Measurements from ENCODE around the gene CCL8. TPM values are rescaled to one million over a fixed set of nuclear protein-coding genes. Genes with fewer than 3 reads are reported as not detected.

Gene CCL8
- total and polyA plus RNA-seq, 10 of the 15 experiments (the other 5 are each of a cell fraction or from before 2014, with no cell fraction given) = not detected

- H3K4me2 ChIP-seq (ENCODE audit: control insufficient read depth, insufficient read depth) = no peak overlapping the region
- no peak for DNase-seq (ENCODE audit: low read depth, low spot score)
- no peaks in the 10 kb centered on the region for H3K79me2 ChIP-seq (ENCODE audit: control insufficient read depth, insufficient read depth, low read length)
- H3K9me3 ChIP-seq (replicated peaks; ENCODE audit: control insufficient read depth, insufficient read depth, low read length) = no peaks in the 10 kb centered on the region
- no peak overlapping the region for H3K4me3 ChIP-seq
- ChIA-PET CTCF (no interaction called here), POLR2A (no interaction called here), SMC1A (ENCODE audit: uncharacterized antibody, unreplicated experiment) (no interaction called here), RAD21 (ENCODE audit: unreplicated experiment) (no interaction called here)
- no peak for FAIRE-seq
- no peak for TF ChIP-seq BHLHE40 (IDR thresholded peaks at IDR 0.05; ENCODE audit: borderline replicate concordance in 1 of 2, low read depth in 2 of 2, low read length in 1 of 2)
- TF ChIP-seq NFXL1 (IDR thresholded peaks at IDR 0.05; ENCODE audit: borderline replicate concordance) = no peak
- no peak for TF ChIP-seq NR2C2 (IDR thresholded peaks at IDR 0.05; ENCODE audit: borderline replicate concordance, control insufficient read depth, insufficient read length, low read depth)
- no peak for TF ChIP-seq NRF1 (conservative IDR thresholded peaks at IDR 0.05; ENCODE audit: low read depth, low read length)
- no peak for TF ChIP-seq TCF3 (IDR thresholded peaks at IDR 0.05; ENCODE audit: borderline replicate concordance, insufficient read depth, low read depth, low read length)
- TF ChIP-seq TCF12 (IDR thresholded peaks at IDR 0.05; ENCODE audit: low read depth, low read length) = no peak
- TF ChIP-seq USF2 (IDR thresholded peaks at IDR 0.05; ENCODE audit: borderline replicate concordance, low read depth, low read length) = no peak
- no peak for TF ChIP-seq FOXM1 (IDR thresholded peaks at IDR 0.05; ENCODE audit: low read depth, low read length)
- TF ChIP-seq, protein P1, sequence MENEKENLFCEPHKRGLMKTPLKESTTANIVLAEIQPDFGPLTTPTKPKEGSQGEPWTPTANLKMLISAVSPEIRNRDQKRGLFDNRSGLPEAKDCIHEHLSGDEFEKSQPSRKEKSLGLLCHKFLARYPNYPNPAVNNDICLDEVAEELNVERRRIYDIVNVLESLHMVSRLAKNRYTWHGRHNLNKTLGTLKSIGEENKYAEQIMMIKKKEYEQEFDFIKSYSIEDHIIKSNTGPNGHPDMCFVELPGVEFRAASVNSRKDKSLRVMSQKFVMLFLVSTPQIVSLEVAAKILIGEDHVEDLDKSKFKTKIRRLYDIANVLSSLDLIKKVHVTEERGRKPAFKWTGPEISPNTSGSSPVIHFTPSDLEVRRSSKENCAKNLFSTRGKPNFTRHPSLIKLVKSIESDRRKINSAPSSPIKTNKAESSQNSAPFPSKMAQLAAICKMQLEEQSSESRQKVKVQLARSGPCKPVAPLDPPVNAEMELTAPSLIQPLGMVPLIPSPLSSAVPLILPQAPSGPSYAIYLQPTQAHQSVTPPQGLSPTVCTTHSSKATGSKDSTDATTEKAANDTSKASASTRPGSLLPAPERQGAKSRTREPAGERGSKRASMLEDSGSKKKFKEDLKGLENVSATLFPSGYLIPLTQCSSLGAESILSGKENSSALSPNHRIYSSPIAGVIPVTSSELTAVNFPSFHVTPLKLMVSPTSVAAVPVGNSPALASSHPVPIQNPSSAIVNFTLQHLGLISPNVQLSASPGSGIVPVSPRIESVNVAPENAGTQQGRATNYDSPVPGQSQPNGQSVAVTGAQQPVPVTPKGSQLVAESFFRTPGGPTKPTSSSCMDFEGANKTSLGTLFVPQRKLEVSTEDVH (IDR thresholded peaks at IDR 0.05; ENCODE audit: low read depth, partially characterized antibody) = no peak
- TF ChIP-seq POU2F2 (IDR thresholded peaks at IDR 0.05; ENCODE audit: borderline replicate concordance, low read depth, low read length) = no peak
- no peak for TF ChIP-seq MXI1 (IDR thresholded peaks at IDR 0.05; ENCODE audit: low read depth, low read length)
- TF ChIP-seq CREM (IDR thresholded peaks at IDR 0.05; ENCODE audit: low read depth) = no peak
- TF ChIP-seq ZNF24 (IDR thresholded peaks at IDR 0.05) = no peak
- no peak for TF ChIP-seq ETV6 (conservative IDR thresholded peaks at IDR 0.05 in 1 of 2, IDR thresholded peaks at IDR 0.05 in 1 of 2; ENCODE audit: borderline replicate concordance in 1 of 2, low read depth in 1 of 2)
- TF ChIP-seq WRNIP1 (IDR thresholded peaks at IDR 0.05; ENCODE audit: borderline replicate concordance, low read depth, low read length) = no peak
- no peak for TF ChIP-seq PAX5 (IDR thresholded peaks at IDR 0.05; ENCODE audit: borderline replicate concordance, low read depth, low read length)
- no peak for TF ChIP-seq KLF5 (IDR thresholded peaks at IDR 0.05; ENCODE audit: partially characterized antibody)
- TF ChIP-seq YBX1 (IDR thresholded peaks at IDR 0.05) = no peak
- TF ChIP-seq BACH1 (IDR thresholded peaks at IDR 0.05; ENCODE audit: borderline replicate concordance) = no peak
- TF ChIP-seq RAD21 (IDR thresholded peaks at IDR 0.05; ENCODE audit: insufficient read depth, low read depth, low read length) = no peak
- no peaks in the 10 kb centered on the region for H4K20me1 ChIP-seq (ENCODE audit: control insufficient read depth, insufficient read depth)
- no peaks in the 10 kb centered on the region for H3K4me1 ChIP-seq (ENCODE audit: control insufficient read depth, insufficient read depth, low read length)
- intact Hi-C loops (cut with micrococcal nuclease; ENCODE audit: unreplicated experiment) (no loop called here), in situ Hi-C loops (cut with MboI) (no loop called here)
- no peak overlapping the region for H3K27ac ChIP-seq (ENCODE audit: control insufficient read depth, insufficient read depth)
- no peaks in the 10 kb centered on the region for H3K36me3 ChIP-seq (ENCODE audit: control insufficient read depth in 2 of 2, insufficient read depth in 2 of 2, low read length in 1 of 2)
- no peak overlapping the region for H2AFZ ChIP-seq (ENCODE audit: control insufficient read depth, low read depth, low read length)
- no TSS peak for BruUV-seq (replicated peaks)
- 0% methylated on average over 4 of the region's 4 CpGs for WGBS (ENCODE audit: insufficient coverage, insufficient replicate concordance, low lambda C conversion rate, missing lambda C conversion rate)
- H3K27me3 ChIP-seq (replicated peaks in 1 of 2; ENCODE audit: control insufficient read depth in 2 of 2, insufficient read depth in 2 of 2, low read length in 1 of 2) = no peaks in the 10 kb centered on the region; a peak in 1 of 4 replicates
- no peak for ATAC-seq
- H3K9ac ChIP-seq (ENCODE audit: control insufficient read depth, insufficient read depth, low read length) = no peak overlapping the region
Observed at GRCh38 chr17:34276826-34277225, 42.4 kb upstream of the CCL8 start.
